Gastrocnemius medialis (tissue), 4 donors: ENCODE data around the gene NAV1. TPM values are rescaled to one million over a fixed set of nuclear protein-coding genes. Genes with fewer than 3 reads are reported as not detected.

ENCODE experiments used
- ATAC-seq, 2 donors: fragments of 150-250 bp; one replicate each; pipeline ENCODE4 v1.9.1; 2016
- DNase-seq, 2 donors: peaks; one replicate each; pipeline ENCODE4 v3.0.0-alpha.2; 2019
- H3K27ac ChIP-seq, 4 donors: fragments of 200-600 bp; sonication (generic); 1 replicate in 1 of 4; 2 replicates in 3 of 4; pipeline ENCODE4 v1.5.1; 2016 to 2018; ENCODE audit warnings: mild to moderate bottlenecking in 2 of 4, moderate library complexity in 1 of 4
- H3K27me3 ChIP-seq, 3 donors: fragments of 200-600 bp; sonication (generic) in 2 of 3; 1 replicate in 1 of 3; 2 replicates in 2 of 3; pipeline versions ENCODE4 v1.5.1 to v1.6.0; 2016 to 2019; ENCODE audit warnings: mild to moderate bottlenecking in 1 of 3, moderate library complexity in 1 of 3
- H3K36me3 ChIP-seq, 2 donors: fragments of 200-600 bp; sonication (generic) in 1 of 2; one replicate each; pipeline ENCODE4 v1.5.1; 2017 to 2018
- H3K4me1 ChIP-seq, 2 donors: fragments of 200-600 bp; sonication (generic) in 1 of 2; one replicate each; pipeline ENCODE4 v1.5.1; 2016 to 2017; ENCODE audit warnings: mild to moderate bottlenecking in 2 of 2
- H3K4me3 ChIP-seq, 4 donors: fragments of 200-600 bp; sonication (generic) in 3 of 4; 1 replicate in 1 of 4; 2 replicates in 3 of 4; pipeline ENCODE4 v1.5.1; 2016 to 2019; ENCODE audit warnings: mild to moderate bottlenecking in 2 of 4
- H3K9me3 ChIP-seq, 3 donors: fragments of 200-600 bp; sonication (generic) in 2 of 3; 1 replicate in 1 of 3; 2 replicates in 2 of 3; pipeline ENCODE4 v1.5.1; 2016 to 2019
- CTCF ChIP-seq, 5 experiments: fragments of 450-650 bp in 3 of 5; fragments of 200-600 bp in 2 of 5; sonication (generic) in 2 of 5; IDR thresholded peaks in 4 of 5; conservative IDR thresholded peaks in 1 of 5; 1 replicate in 4 of 5; 2 replicates in 1 of 5; pipeline ENCODE4 v1.5.1; 2016 to 2019; ENCODE audit warnings: antibody characterized with exemption in 5 of 5, mild to moderate bottlenecking in 3 of 5, moderate library complexity in 3 of 5
- POLR2A ChIP-seq, 2 donors: fragments of 450-650 bp; IDR thresholded peaks; one replicate each; pipeline ENCODE4 v1.6.1; 2017; ENCODE audit warnings: antibody characterized with exemption in 2 of 2, mild to moderate bottlenecking in 2 of 2, moderate library complexity in 2 of 2
- in situ Hi-C, 4 donors: fragments of 200-750 bp; cut with MboI; loops; one replicate each; pipeline versions ENCODE4 v1.15.0 to v1.8.0; 2017; ENCODE audit warnings: low sequenced_read_pairs in 4 of 4
- intact Hi-C: fragments of 100-400 bp; cut with DNase I; formaldehyde crosslinking; loops from one replicate; pipeline ENCODE4 v1.15.1; 2023; ENCODE audit warnings: low total_unique reads
- total RNA-seq, 4 donors: library from RNA; depleted of rRNA; stranded (reverse); fragments of >200 nt; gene quantifications; one replicate each; pipeline versions ENCODE4 v1.1.0 to v1.2.3, GENCODE V29; 2016

Gene NAV1
- total RNA-seq, 4 donors from 2014 or later = 4.2 to 9.1 (median 7.1) TPM

GRCh38 chr1:201510734-201511133 is 28.2 kb upstream of the NAV1 start:
- in situ Hi-C loops = loop anchor here (5.0 to 10.0 kb wide), 2 partner anchors 63 to 66 kb away; no protein-coding TSS in a partner anchor

GRCh38 chr1:201511396-201511940 is 27.5 kb upstream of the NAV1 start:
- intact Hi-C loops = no loop called here
- Histone ChIP-seq H3K4me1 (peaks cover 11 to 23% of the 10 kb centered on the region in 2 donors), H3K36me3 (no peaks in the 10 kb centered on the region), H3K27me3 (no peaks in the 10 kb centered on the region), H3K27ac (peak overlapping the region; percentile 54 to 72 (median 68)), H3K4me3 (no peak overlapping the region), H3K9me3 (no peaks in the 10 kb centered on the region)
- DNase-seq (no peak), ATAC-seq (no peak)
- TF ChIP-seq CTCF (IDR thresholded peaks at IDR 0.05 in 4 of 5, conservative IDR thresholded peaks at IDR 0.05 in 1 of 5) = no peak
- TF ChIP-seq POLR2A (IDR thresholded peaks at IDR 0.05) = no peak
- in situ Hi-C loops = loop anchor here (5.0 to 10.0 kb wide), 2 partner anchors 64 to 67 kb away; no protein-coding TSS in a partner anchor

More at GRCh38 chr1:201510734-201511133, 28.2 kb upstream of the NAV1 start:
- no peak for ATAC-seq
- Histone ChIP-seq H3K27ac (peak overlapping the region in 2 of 4 donors; percentile 71 to 72), H3K27me3 (no peaks in the 10 kb centered on the region), H3K4me3 (no peak overlapping the region), H3K9me3 (no peaks in the 10 kb centered on the region), H3K4me1 (peaks cover 18 to 25% of the 10 kb centered on the region in 2 donors), H3K36me3 (no peaks in the 10 kb centered on the region)
- no peak for DNase-seq
- TF ChIP-seq POLR2A (IDR thresholded peaks at IDR 0.05) (no peak), CTCF (IDR thresholded peaks at IDR 0.05 in 4 of 5, conservative IDR thresholded peaks at IDR 0.05 in 1 of 5) (no peak)
- intact Hi-C loops = no loop called here

GRCh38 chr1:201511941-201512539 is 26.9 kb upstream of the NAV1 start:
- in situ Hi-C loops (loop anchor here (5.0 to 10.0 kb wide), 2 partner anchors 65 to 67 kb away; no protein-coding TSS in a partner anchor), intact Hi-C loops (no loop called here)
- peaks cover 11 to 21% of the 10 kb centered on the region in 2 donors for H3K4me1 ChIP-seq
- H3K27me3 ChIP-seq = no peaks in the 10 kb centered on the region
- H3K27ac ChIP-seq = peak overlapping the region; percentile 54 to 72 (median 68)
- H3K36me3 ChIP-seq = no peaks in the 10 kb centered on the region
- DNase-seq = peak in 1 of 2 donors; percentile 43
- ATAC-seq = peak; percentile 32 to 34
- no peak overlapping the region for H3K4me3 ChIP-seq
- no peaks in the 10 kb centered on the region for H3K9me3 ChIP-seq
- no peak for TF ChIP-seq CTCF (IDR thresholded peaks at IDR 0.05 in 4 of 5, conservative IDR thresholded peaks at IDR 0.05 in 1 of 5)
- no peak for TF ChIP-seq POLR2A (IDR thresholded peaks at IDR 0.05)

GRCh38 chr1:201513498-201514243 is 25.3 kb upstream of the NAV1 start:
- no peaks in the 10 kb centered on the region for H3K36me3 ChIP-seq
- in situ Hi-C loops = loop anchor here (5.0 to 10.0 kb wide), 2 partner anchors 66 to 69 kb away; no protein-coding TSS in a partner anchor
- no peak for TF ChIP-seq CTCF (IDR thresholded peaks at IDR 0.05 in 4 of 5, conservative IDR thresholded peaks at IDR 0.05 in 1 of 5)
- TF ChIP-seq POLR2A (IDR thresholded peaks at IDR 0.05) = no peak
- peaks cover 11 to 18% of the 10 kb centered on the region in 2 donors for H3K4me1 ChIP-seq
- ATAC-seq = no peak
- no peaks in the 10 kb centered on the region for H3K9me3 ChIP-seq
- no peak overlapping the region for H3K4me3 ChIP-seq
- intact Hi-C loops = loop anchor here (1.0 kb wide), 2 partner anchors 31 to 65 kb away; no protein-coding TSS in a partner anchor
- no peaks in the 10 kb centered on the region for H3K27me3 ChIP-seq
- DNase-seq = no peak
- peak overlapping the region in 3 of 4 donors; percentile 19 to 43 (median 35) for H3K27ac ChIP-seq
